Type B pancreatic cell (in vitro differentiated cells): ENCODE results near the gene IL3. TPM values are rescaled to one million over a fixed set of nuclear protein-coding genes. Genes with fewer than 3 reads are reported as not detected.
A peak's percentile ranks its signal among the peaks of the same experiment; 100 is the strongest.

Experiments
- DNase-seq: peaks from one replicate; pipeline ENCODE4 v3.0.0; 2021; ENCODE audit warnings: mixed read lengths; ENCODE audit not compliant: unreplicated experiment; ENCODE audit errors: extremely low spot score
- H3K27ac Mint-ChIP-seq: 2 replicates; pipeline ENCODE4 v1.8.0; 2021; ENCODE audit warnings: mild to moderate bottlenecking, mixed read lengths
- H3K27me3 Mint-ChIP-seq: 2 replicates; pipeline ENCODE4 v1.8.0; 2021; ENCODE audit warnings: mixed read lengths
- H3K36me3 Mint-ChIP-seq: 2 replicates; pipeline ENCODE4 v1.8.0; 2021; ENCODE audit warnings: mixed read lengths
- H3K4me1 Mint-ChIP-seq: one replicate; pipeline ENCODE4 v1.8.0; 2021; ENCODE audit warnings: mixed read lengths; ENCODE audit not compliant: unreplicated experiment
- H3K4me3 Mint-ChIP-seq: 2 replicates; pipeline ENCODE4 v1.8.0; 2021; ENCODE audit warnings: mild to moderate bottlenecking, mixed read lengths
- H3K9me3 Mint-ChIP-seq: 2 replicates; pipeline ENCODE4 v1.8.0; 2021; ENCODE audit warnings: mixed read lengths
- long read RNA-seq: library from polyadenylated mRNA; unstranded; transcript quantifications from one replicate; pipeline ENCODE4 v2.0.0, GENCODE V29; 2020
- total RNA-seq: library from RNA; stranded (reverse); gene quantifications from 2 replicates; pipeline ENCODE4 v1.2.1, GENCODE V29; 2021; ENCODE audit warnings: low replicate concordance
- TF ChIP-seq, protein P1 (sequence below): fragments of 200-600 bp; sonication (generic); conservative IDR thresholded peaks from 2 replicates; pipeline ENCODE4 v1.5.0; 2021; ENCODE audit warnings: antibody characterized with exemption, mild to moderate bottlenecking

Gene IL3, protein sequence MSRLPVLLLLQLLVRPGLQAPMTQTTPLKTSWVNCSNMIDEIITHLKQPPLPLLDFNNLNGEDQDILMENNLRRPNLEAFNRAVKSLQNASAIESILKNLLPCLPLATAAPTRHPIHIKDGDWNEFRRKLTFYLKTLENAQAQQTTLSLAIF
- total RNA-seq, result not detected in 2 replicates
- long read RNA-seq, result 0 reads

- DNase-seq, result no peak
- H3K4me3 Mint-ChIP-seq, result no peak within 1 kb of the TSS
- H3K27ac Mint-ChIP-seq, result no peak within 1 kb of the TSS
- no peaks in the 10 kb centered on the region for H3K9me3 Mint-ChIP-seq
- H3K36me3 Mint-ChIP-seq, result no peaks in the 10 kb centered on the region
- H3K4me1 Mint-ChIP-seq, result no peaks in the 10 kb centered on the region
- TF ChIP-seq, protein P1, sequence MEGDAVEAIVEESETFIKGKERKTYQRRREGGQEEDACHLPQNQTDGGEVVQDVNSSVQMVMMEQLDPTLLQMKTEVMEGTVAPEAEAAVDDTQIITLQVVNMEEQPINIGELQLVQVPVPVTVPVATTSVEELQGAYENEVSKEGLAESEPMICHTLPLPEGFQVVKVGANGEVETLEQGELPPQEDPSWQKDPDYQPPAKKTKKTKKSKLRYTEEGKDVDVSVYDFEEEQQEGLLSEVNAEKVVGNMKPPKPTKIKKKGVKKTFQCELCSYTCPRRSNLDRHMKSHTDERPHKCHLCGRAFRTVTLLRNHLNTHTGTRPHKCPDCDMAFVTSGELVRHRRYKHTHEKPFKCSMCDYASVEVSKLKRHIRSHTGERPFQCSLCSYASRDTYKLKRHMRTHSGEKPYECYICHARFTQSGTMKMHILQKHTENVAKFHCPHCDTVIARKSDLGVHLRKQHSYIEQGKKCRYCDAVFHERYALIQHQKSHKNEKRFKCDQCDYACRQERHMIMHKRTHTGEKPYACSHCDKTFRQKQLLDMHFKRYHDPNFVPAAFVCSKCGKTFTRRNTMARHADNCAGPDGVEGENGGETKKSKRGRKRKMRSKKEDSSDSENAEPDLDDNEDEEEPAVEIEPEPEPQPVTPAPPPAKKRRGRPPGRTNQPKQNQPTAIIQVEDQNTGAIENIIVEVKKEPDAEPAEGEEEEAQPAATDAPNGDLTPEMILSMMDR, result no peak
- H3K27me3 Mint-ChIP-seq, result no peaks in the 10 kb centered on the region
These were observed at the start of gene IL3 for GRCh38 chr5:132060501-132061161. TSS of gene IL3 (plus strand) at chr5:132060655. CDS start at chr5:132060707, 52 bp downstream.

- TF ChIP-seq, protein P1, result no peak
- H3K36me3 Mint-ChIP-seq, result no peaks in the 10 kb centered on the region
- no peak overlapping the region for H3K27ac Mint-ChIP-seq
- peaks cover 77% of the 10 kb centered on the region for H3K27me3 Mint-ChIP-seq
- DNase-seq, result peak; percentile 66
- H3K9me3 Mint-ChIP-seq, result no peaks in the 10 kb centered on the region
- no peaks in the 10 kb centered on the region for H3K4me1 Mint-ChIP-seq
- peak overlapping the region; percentile 83 for H3K4me3 Mint-ChIP-seq
These were observed 49.4 kb upstream of the IL3 start for GRCh38 chr5:132010989-132011621.

DNA sequence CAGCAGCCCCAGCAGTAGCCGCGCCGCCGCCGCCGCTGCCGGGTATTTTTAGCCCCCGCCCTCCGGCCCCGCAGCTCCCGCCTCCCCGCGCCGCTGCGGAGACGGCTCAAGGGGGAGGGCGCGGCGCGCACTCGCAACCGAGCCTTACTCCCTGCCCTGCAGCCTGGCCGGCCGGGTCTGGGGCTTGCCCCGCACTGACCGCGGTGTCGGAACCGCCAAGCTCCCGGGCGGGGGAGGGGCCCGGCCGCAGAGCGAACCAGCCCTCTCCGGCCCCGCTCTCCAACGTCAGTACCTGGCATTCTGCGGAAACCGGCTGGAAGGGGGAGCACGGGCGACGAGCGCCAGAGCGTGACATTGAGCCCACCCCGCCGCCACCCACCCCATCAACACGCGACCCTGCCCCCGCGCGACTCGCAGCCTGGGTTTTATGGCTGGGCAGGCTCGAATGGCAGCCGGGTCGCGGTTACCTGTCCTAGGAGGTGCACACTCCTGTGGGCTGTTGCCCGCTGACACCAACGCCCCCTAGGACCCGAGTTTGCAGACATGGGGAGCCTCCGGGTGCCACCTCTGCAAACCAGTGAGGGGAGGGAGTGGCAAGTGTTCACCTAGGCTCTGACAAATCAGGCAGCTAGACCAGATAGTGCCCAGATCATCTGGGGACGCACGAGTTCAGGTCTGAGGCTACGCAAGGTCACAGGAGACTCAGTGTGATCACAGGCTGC is 48.7 kb upstream of the IL3 start, which contains the start of gene ACSL6:
Gene ACSL6, minus strand, starts transcription at position 37 of the 722 bp plus-strand sequence. CDS start 105 bp downstream, outside the sequence.
- Mint-ChIP-seq H3K27me3 (peaks cover 84% of the 10 kb centered on the region), H3K4me1 (no peaks in the 10 kb centered on the region), H3K4me3 (peak within 1 kb of the TSS; percentile 83), H3K36me3 (no peaks in the 10 kb centered on the region), H3K27ac (no peak within 1 kb of the TSS), H3K9me3 (no peaks in the 10 kb centered on the region)
- peak; percentile 70 for DNase-seq
- TF ChIP-seq, protein P1, result no peak

GRCh38 chr5:132012371-132013005 is 48.0 kb upstream of the IL3 start:
- Mint-ChIP-seq H3K4me3 (peak overlapping the region; percentile 65), H3K4me1 (no peaks in the 10 kb centered on the region), H3K27me3 (peaks cover 91% of the 10 kb centered on the region), H3K27ac (no peak overlapping the region), H3K36me3 (no peaks in the 10 kb centered on the region), H3K9me3 (no peaks in the 10 kb centered on the region)
- DNase-seq, result peak; percentile 81
- TF ChIP-seq, protein P1, result no peak

- H3K36me3 Mint-ChIP-seq, result no peaks in the 10 kb centered on the region
- no peaks in the 10 kb centered on the region for H3K9me3 Mint-ChIP-seq
- no peak overlapping the region for H3K27ac Mint-ChIP-seq
- H3K27me3 Mint-ChIP-seq, result peaks cover 91% of the 10 kb centered on the region
- TF ChIP-seq, protein P1, result no peak
- no peak overlapping the region for H3K4me3 Mint-ChIP-seq
- no peaks in the 10 kb centered on the region for H3K4me1 Mint-ChIP-seq
- DNase-seq, result no peak
These were observed 47.3 kb upstream of the IL3 start for GRCh38 chr5:132013006-132013689.
